GM19328 (cell line): Measurements from ENCODE around the gene MYO1C.
"Not testable (repeated sequence)": the region's sequence is repeated elsewhere in the genome, so short reads cannot be mapped to it uniquely, and the experiment has no call there.

Experiments
- ATAC-seq: cut with Tn5 transposase; IDR thresholded peaks from one replicate; pipeline ENCODE4 v1.9.1; 2021; ENCODE audit warnings: mild to moderate bottlenecking, moderate library complexity; ENCODE audit not compliant: unreplicated experiment

Gene MYO1C

GRCh38 chr17:1438593-1439083 is 53.8 kb downstream of the MYO1C start:
- ATAC-seq = no peak

- no peak for ATAC-seq
These were observed 57.2 kb downstream of the MYO1C start for GRCh38 chr17:1435326-1435725.

GRCh38 chr17:1434150-1434549 is 58.3 kb downstream of the MYO1C start:
- ATAC-seq = no peak

- no peak for ATAC-seq
These were observed 60.8 kb downstream of the MYO1C start for GRCh38 chr17:1431631-1432104.

- ATAC-seq = no peak
These were observed 68.9 kb downstream of the MYO1C start for GRCh38 chr17:1423456-1424135.

GRCh38 chr17:1422885-1423284 is 69.6 kb downstream of the MYO1C start:
- no peak for ATAC-seq

GRCh38 chr17:1421470-1421869 is 71.0 kb downstream of the MYO1C start:
- ATAC-seq = no peak

- no peak for ATAC-seq
These were observed 71.5 kb downstream of the MYO1C start for GRCh38 chr17:1420981-1421380.

GRCh38 chr17:1420163-1420562 is 72.3 kb downstream of the MYO1C start:
- ATAC-seq = no peak

- not testable (repeated sequence) for ATAC-seq
These were observed 74.0 kb downstream of the MYO1C start for GRCh38 chr17:1418476-1418875.

- ATAC-seq = no peak
These were observed 76.1 kb downstream of the MYO1C start for GRCh38 chr17:1416414-1416813.

GRCh38 chr17:1414634-1415033 is 77.9 kb downstream of the MYO1C start:
- no peak for ATAC-seq
